ENCODE measurements around the gene KAZN.

Gene KAZN

DNA sequence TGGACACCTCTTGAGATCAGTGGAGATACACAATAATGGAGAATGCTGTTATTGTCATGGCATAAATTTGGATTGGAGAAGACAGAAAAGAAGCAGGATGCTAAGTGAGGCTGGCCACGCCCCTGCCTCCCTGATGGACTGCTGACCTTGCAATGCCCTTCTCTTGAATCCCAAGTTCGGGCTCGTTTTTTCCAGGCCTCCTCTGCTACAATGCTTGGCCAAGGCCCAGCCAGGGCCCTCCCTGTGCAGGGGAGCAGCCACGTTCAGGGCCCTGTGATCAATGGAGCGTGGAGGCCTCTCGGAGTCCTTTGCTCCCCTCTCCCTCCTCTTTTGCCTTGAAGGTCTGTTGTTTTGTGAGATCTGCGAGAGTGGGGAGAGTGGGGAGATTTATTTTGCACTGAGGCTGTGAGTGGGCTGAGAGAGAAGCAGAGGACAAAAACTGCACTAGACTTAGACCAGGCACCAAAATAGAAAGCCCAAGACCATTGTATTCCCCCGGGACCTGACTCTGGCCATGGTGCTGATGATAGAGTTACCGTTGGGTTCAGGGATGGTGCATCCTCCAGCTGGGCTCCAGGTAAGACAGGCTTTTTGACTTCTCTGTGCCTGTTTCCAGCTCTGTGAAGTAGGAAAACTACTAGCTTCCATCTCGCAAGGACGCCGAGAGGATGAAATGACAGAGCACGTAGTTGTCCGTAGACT lies 268.6 kb downstream of the KAZN start:
- DNase-seq (ENCODE audit: extremely low read depth, low read depth): no peak
- TF ChIP-seq, protein P1, sequence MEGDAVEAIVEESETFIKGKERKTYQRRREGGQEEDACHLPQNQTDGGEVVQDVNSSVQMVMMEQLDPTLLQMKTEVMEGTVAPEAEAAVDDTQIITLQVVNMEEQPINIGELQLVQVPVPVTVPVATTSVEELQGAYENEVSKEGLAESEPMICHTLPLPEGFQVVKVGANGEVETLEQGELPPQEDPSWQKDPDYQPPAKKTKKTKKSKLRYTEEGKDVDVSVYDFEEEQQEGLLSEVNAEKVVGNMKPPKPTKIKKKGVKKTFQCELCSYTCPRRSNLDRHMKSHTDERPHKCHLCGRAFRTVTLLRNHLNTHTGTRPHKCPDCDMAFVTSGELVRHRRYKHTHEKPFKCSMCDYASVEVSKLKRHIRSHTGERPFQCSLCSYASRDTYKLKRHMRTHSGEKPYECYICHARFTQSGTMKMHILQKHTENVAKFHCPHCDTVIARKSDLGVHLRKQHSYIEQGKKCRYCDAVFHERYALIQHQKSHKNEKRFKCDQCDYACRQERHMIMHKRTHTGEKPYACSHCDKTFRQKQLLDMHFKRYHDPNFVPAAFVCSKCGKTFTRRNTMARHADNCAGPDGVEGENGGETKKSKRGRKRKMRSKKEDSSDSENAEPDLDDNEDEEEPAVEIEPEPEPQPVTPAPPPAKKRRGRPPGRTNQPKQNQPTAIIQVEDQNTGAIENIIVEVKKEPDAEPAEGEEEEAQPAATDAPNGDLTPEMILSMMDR (IDR thresholded peaks at IDR 0.05; ENCODE audit: low read depth, low read length): no peak

DNA sequence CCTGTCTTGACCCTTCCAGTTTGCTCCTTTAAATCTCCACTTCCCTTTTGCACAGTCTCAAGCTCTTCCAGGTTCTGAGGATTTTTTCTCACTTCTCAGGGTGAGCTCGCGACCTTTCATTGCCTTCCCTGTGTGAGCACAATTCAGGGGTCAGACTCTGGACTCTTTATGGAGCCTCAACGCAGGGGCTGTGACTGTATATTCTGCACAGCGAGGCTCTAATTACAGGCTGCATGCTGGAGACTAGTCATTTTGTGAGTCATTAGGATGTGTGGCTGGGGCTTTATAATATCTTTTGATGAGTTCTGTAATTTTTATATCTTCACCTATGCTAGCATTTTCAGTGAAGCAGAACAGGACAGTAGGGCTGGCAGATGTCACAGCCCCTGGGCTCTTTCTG lies 270.7 kb downstream of the KAZN start:
- no peak for DNase-seq (ENCODE audit: extremely low read depth, low read depth)

DNA sequence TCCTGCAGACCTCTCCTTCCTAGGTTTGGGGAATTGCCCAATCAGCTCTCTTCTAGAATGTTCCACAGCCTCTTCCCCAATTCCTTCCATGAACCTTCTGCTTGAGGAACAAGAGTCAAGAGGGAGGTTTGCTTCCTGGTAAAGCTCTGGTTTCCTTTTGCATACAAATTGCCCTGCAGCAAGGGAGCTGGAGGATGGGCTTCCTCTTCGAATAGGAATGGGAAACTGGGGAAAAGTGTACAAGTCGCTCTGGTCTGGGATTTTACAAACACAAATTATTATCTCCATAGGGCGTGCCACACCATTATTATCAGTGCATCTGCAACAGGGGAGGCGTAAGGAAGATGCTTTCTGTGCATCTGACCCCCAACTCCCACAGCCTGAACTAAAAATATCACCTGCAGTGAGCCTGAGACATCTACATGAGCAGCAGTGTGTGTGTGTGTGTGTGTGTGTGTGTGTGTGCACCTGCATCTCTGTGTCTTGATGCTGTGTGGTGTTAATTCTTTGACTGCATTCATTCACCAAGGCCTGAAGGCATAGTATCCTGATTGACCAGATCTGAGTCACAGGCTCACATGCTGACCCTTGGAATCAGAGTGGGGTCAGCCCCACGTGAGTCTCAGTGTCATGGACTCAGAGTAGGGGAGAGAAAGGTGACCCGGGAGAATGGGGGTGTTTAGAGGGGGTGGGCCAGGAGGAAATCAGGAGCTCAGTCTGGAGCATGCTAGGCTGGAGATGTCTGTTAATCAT lies 272.9 kb downstream of the KAZN start:
- TF ChIP-seq, protein P1 (IDR thresholded peaks at IDR 0.05; ENCODE audit: low read depth, low read length): no peak
- no peak for DNase-seq (ENCODE audit: extremely low read depth, low read depth)

More for the DNA sequence above, 270.7 kb downstream of the KAZN start:
- TF ChIP-seq, protein P1 (IDR thresholded peaks at IDR 0.05; ENCODE audit: low read depth, low read length): no peak

DNA sequence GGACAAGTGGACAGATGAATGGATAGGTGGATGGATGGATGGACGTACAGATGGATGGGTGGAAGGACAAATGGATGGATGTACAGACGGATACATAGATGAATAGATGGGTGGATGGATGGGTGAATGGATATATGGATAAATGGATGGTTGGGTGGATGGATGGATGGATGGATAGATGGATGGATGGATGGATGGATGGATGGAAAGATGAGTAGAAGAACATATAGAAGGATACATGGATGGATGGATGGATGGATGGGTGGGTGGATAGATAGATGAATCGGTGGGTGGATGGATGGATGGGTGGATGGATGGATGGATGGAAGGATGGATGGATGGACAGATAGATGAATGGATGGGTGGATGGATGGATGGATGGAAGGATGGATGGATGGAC lies 274.3 kb downstream of the KAZN start:
- no peak for DNase-seq (ENCODE audit: extremely low read depth, low read depth)
- TF ChIP-seq, protein P1 (IDR thresholded peaks at IDR 0.05; ENCODE audit: low read depth, low read length): no peak

DNA sequence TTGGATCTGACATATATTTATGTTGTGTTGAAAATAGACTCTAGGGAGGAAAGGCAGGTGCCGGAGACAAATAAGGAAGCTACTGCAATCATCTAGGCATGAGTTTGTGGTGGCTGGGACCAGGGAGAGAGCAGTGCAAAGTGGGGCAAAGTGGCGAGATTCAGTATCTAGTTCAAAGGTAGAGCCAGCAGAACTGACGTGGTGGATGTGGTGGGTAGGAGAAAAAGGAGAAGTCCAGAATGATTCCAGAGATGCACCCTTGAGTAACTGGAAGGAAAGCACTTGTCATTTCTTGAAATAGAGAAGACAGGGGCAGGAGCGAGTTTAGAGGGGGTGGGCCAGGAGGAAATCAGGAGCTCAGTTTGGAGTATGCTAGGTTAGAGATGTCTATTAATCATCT lies 275.2 kb downstream of the KAZN start:
- DNase-seq (ENCODE audit: extremely low read depth, low read depth): no peak
- TF ChIP-seq, protein P1 (IDR thresholded peaks at IDR 0.05; ENCODE audit: low read depth, low read length): no peak

DNA sequence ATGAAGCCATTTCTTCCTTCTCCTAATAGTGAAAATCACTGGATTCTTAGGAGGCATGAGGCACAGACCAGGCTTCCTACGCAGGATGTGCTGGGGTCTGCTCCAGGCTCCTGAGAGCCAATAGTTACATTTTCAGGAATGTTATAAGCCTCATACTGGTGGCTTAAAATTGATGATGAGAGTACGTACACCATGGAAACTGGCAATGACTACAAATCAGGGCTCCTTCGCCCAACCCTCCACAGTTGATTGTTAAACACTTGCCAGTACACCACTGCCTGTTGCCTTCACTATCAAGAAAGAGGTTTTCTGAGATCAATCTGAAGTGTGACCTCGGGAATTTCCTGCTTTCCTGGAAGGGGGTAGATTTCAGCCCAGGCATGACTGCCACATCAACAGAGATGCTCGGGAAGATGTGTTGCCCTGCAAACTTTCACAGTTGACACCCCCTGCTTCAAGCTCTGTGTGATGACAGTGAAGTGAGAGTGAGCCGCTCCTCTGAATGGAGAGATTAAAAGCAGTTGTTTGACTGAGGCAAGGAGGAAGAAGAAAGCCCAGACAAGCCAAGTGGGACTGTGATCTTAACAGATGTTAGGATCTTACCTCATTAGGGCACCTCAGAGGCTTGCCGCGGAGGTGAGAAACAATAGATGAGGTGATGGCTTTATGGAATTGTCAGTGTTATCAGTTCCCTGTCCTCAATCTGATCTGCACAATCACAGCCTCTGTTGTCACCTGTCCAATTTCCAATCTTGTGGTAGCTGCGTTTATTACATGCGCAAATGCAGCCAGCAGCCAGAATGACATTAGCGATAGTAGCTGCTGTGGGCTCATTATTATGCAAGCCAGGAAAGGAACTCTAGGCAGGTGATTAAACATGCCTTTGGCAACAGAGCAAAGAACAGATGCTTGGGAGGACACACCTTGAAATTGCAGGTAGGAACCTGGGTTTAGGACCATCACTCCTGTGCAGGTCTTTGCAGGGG lies 277.3 kb downstream of the KAZN start:
- no peak for DNase-seq (ENCODE audit: extremely low read depth, low read depth)
- TF ChIP-seq, protein P1 (IDR thresholded peaks at IDR 0.05; ENCODE audit: low read depth, low read length): no peak
